Activated CD4-positive, CD25-positive, alpha-beta regulatory T cell treated with anti-CD3 and anti-CD28 coated beads, Interleukin-2, amount 50 U/mL, for 72 hours (primary cell): Measurements from ENCODE around the gene TRIP11.

Source experiments
- DNase-seq: peaks from one replicate; pipeline ENCODE4 v3.0.0; 2021

TRIP11 gene

DNA sequence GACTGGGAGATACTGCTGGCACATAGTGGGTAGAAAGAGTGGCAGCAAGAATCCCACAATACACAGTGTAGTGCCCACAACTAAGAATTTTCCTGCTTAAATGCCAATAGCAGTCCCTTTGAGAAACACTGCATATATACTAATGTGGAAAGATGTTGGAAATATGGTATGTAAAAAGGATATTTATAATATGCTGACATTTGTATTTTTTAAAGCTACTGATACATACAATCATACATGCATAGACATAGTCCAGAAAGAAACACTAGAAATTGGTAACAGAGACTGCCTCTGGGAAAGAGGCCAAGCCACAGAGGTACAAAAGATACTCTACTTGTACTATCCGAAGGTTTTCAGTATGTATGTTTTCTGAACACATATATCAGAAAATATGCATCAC lies 30.3 kb downstream of the TRIP11 start:
- DNase-seq: no peak

DNA sequence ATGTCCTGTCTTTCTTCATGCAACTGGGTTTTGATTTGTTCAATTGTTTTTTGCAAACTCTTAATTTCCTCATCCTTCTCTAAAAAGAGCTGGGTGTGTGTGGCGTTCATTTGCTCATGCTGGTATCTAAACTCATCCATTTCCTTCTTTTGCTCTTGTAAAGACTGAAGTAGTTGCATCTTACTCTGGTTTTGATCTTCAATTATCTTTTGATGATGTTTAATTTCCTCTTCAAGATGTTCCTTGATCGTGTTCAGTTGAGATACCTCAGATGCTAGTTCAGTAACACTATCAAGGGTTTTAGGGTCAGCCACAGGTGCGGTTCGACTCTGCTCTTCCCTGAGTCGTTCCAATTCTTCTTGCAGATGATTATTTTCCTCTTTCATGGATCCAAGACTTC lies 34.8 kb downstream of the TRIP11 start:
- no peak for DNase-seq

DNA sequence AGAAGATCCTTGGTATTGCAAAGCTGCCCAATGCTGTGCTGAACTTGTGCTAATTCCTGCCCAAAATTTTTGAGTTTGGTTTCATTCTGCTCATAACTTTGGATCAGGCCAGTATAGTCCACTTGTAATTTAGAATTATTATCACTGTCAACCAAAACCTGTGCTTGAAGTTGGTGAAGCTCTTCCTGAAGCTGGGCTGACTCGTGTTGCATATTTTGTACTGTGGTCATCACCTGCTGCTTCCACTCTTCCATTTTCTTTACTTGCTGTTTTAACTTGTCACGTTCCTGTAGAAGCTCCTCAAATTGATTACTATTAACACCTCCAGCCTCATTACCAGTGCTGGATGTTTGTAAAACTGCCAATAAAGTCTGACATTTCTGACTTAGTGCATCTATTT lies 35.8 kb downstream of the TRIP11 start:
- DNase-seq: no peak

DNA sequence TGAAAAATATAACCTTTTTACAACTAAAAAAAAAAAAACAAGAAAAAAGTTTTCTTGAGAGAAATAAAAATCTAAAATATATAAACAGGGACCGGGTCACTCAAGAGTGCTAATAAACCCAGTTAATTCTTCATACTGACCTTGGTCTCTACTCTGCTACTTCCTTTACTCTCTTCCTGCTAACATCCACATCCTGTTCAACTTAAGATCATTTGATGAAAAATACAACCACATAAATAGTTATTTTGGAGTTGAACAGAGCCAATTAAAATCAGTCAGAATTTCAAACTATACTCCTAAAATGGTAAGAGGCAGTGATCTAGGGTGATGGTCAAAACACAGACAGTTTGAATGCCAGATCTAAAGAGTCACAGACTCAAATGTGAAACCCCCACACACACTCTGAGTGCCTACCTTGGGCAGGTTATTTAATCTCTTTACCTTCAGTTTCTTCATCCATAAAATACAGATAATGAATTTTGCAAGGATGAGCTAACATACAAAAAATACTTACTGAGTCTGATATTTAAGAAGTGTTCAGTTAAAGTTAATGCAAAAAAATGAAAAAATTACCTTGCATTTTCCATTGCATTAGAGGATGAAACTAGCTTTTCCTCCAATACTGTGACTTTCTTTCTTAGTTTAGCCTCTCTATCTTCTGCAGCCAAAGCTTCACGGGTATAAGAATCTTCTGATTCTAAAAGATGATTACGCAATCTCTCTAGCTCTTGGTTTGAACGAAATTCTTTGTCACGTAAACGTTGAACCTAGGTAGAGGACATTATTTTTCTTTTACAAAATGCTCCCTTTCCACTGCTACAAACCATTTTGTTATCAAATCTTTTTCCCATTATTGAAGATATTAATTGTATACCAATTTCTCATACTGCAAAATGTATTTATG lies 40.9 kb downstream of the TRIP11 start:
- DNase-seq: no peak

DNA sequence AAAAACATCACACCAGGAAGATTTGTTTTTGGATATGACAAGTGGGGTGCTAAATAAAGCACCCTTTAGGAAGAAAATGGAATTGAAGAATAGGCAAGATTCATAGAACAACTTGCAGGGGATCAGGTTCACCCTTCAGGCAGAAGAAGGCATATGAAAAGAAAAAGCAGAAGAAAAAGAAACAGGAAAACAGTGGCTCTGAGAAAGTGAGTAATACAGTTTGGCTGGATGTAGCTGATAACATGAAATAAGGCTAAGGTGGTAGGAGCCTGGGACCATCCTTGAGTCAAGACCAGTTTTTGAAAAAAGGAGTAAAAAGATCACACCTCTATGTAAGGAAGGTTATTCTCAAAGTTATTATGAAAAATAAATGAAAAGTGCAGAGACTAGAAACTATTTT lies 42.4 kb downstream of the TRIP11 start:
- DNase-seq: no peak

DNA sequence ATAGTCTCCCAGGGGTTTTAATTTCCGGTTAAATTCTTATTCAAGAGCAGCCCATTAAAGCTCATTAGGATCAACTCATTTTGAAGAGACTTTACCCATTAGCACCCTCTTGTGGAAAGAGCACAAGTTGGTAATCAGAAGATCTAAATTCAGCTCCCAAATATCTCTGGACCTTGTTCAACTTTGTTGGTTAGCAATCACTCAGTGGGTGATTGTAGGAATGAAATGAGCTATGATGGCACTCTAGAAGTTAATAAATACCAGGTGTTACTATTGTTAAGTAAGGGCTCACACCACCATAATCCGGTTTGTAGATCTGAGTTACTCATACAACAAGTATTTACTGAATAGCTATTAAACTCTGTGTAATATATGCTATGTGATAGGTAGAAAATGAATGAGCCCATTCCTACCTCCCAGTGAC lies 42.9 kb downstream of the TRIP11 start:
- no peak for DNase-seq

DNA sequence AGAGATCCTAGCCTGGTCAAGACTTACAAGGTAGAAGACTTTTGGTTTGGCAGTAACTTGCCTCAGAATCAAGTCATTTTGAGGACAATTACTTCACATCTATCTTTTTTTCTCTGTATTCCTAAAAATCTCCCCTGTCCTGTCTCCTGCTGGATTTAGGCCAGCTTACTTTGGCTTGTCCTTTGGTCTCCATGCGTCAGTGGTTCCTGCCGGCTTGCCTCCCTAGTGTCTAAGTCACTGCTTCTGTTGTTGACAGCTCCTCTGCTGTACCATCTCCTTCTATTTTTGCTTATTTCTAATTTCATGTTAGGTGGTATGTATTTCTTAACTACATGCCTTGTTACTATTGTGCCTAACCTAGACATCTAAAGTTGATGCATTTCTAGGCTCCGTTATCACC lies 52.7 kb downstream of the TRIP11 start:
- no peak for DNase-seq

DNA sequence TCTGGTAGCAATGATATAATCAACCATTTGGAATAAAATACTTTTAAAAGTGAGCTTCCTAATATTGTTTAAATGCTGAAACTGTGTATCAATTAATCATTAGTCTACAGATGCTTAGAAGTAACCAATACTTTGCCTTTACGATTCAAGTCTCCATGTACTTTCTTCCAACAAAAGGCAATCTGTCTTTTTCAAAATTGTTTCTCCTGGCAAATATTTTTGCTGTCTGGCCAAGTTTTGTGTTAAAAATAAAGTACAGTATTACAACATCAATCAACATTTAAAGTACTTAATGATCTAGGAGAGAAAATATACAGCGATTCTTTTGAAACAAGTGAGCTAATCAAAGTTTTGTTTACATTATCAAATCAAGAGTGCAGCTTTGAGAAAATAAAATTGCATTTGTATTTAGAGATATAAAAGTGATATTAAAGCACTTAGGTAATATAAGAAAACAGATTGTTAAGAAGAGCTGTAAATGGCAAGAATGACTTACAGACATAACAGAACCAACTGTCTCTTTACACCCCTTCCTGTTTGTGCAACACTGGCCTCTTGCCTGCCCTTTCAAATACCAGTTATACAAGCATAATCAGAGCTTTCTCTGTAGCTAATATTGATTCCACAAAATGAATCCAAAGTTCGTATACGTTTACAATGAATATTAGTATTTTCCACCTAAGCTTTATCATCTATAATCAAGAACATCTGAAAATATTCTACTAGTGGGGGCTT lies 54.2 kb downstream of the TRIP11 start:
- no peak for DNase-seq

DNA sequence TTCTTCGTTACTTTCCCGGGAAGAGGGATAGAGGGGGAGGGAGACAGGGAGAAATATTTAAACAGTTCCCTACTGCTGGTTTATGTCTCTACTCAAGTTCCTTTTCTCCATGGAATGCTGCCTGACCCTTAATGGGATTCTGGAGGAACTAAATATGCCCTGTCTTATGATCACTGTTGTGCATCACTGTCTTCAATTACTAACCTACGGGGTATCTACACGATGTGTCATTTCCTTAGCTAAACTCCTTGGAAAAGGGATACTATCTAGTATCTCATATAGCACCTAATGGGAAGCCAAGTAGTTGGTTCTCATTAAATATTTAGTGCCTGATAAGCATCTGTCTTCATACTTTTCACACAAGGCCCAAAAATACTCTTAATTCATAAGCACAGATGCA lies 54.9 kb downstream of the TRIP11 start:
- no peak for DNase-seq

DNA sequence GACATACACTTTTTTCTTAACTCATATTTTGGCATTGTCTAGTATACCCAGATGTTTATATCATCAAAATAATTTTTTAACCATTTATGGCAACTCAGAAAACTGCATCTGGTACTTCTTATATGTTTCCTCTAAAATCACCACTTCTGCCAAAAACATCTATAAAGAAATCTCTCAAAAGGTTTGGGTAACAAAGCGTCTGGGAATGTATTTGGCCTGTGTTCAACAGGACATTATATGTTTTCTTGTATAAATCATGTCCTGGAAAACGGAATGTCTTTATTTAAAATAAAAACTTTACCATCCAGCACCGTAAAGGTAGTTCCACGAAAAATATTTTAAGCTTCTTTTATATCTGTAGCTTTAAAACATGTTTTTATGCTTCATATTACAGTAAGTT lies 56.3 kb downstream of the TRIP11 start:
- no peak for DNase-seq

DNA sequence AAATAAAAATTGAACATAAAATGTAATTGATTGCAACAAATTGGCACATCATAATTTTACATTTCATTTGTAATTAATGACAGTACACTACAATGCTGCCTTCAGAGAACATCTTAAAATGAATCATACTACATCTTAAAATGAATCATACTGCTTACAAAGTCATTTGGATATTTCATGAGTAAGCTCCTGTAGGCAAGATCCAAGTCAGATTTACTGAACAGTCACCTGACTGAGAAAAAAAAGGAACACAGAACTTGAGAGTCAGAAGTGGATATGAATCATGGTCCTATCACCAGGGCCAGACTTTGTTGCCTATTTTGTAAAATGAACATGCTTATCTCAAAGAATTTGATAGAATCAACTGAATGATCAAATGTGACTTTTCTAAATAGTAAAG lies 59.7 kb downstream of the TRIP11 start:
- no peak for DNase-seq

DNA sequence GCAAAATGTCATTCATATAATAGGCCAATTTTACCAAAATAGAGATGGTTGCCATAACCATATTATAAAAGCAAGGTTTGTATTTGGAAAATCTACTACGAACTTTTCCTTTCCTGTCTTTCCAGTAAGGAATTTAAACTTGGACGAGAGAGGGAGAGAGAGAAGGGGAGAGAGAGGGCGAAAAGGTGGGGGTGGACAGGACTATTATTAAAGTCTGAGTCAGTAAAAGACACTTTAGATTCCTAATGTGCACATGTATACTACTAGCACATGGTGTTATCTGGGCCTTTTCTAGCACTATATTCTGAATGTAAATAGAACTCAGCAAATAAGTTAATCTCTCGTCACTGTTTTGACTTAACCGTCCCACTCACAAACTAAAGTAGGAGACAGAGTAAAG lies 62.0 kb downstream of the TRIP11 start:
- DNase-seq: no peak

DNA sequence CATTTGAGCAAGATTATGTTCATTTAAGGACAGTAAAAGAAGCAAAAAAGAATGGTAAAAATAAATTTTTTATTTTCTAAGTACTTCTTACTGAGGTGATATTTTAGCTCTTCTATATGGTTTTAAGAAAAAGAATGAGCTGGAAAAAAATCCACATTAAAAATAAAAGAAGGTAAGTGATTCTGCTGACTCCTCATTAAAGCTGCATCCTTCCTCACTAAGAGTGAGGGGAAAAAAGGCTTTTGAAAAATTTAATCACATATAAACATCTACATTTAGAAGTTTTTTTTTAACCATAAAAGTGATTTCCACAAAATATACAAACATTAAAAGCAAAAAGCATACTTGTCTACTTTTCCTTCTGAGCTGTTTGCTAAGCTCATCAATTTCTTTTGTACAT lies 64.1 kb downstream of the TRIP11 start:
- no peak for DNase-seq

DNA sequence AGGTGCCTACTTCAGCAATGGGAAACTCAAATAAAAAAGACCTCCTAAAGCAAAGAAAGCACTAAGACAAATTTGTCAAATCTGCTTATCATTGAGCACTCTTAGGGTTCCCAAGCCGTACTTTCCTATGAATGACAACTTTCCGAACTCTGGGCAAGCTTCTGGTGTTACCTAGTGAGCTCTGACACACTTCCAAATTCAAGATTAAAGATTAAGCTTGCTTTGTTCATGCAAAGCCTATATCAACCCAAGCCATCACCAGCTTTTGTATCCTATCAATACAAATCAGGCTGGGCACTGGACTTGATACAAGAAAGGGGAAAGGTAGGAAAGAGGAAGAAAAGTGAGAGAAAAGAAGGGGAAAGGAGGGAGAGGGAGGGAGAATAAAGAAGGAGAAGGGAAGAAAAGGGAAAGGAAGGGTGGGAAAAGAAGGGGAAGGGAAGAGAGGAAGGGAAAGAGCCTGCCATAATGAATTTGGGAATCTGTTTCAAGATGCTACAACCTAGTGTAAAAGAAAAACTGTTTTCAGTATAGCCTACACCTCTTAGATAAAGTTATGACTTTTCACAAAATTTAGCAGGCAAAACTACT lies 68.6 kb downstream of the TRIP11 start:
- DNase-seq: no peak

DNA sequence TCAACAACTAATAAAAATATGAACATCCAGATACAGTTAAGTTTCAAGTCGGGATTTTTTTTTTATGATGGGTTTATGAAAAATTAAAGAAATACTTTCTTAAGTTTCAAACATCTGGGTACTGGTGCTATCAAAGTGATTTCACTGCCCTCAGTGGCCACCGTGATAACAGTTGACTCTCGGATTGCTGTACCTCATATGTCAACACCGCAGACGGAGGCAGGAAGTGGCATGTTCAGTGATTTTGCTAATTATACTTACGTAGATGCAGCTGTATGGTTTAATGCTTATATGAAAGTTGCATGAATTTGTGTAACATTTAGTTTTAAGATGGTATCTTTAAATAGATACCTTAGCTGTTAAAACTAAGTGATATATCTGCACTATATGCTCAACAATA lies 71.6 kb downstream of the TRIP11 start:
- DNase-seq: no peak

DNA sequence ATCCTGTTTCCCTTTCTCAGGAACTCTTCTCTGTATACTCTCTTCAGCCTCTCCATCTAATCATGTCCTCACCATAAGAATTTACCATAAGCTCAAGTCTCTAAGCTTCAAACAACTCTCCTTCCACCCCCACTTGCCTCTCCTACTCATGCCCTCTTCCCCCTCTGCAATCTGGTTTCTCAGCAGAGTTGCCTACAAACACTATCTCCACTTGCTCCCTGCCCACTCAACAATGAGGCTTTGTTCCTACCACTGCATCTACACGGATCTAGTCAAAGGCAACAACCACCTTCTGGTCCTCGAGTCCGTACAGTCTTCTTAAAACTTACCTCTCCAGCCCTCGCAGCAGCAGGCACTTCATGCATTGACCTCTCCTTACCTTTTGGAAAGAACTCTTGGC lies 75.1 kb downstream of the TRIP11 start:
- DNase-seq: no peak

DNA sequence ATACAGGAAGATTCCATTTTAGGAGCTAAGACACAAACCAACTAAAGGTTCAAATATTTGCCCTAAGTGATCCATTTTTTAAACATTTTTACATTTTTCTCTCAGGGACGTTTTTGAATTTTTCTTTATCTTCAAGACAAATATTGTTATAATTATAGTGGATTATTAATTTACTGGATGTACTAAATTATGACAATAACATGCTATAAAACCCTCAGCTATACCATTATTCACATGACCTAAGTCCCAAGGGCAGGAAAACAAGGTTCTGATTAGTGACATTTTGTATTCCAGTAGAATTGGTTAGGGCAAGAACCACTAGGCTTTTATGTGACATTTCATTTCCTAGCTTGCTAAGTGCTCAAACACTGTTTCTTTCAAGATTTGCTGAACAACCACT lies 75.8 kb downstream of the TRIP11 start:
- no peak for DNase-seq

DNA sequence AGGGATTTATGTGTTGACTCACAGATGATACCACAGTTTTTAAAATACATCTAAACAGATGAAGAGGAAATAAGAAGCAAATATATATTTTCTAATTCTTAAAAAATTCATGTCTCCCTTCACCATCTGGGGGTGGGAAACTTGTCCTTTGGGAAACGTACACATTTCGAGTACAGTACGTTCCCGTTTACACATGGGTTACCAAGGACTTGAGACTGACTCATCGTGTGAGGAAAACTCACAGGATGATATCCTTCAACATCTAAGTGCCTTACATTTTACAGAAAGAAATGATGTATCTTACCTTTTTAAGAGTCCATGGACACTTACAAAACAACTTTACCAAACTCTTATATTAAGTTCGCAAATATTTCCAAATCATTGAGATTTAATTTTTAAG lies 76.4 kb downstream of the TRIP11 start:
- no peak for DNase-seq

DNA sequence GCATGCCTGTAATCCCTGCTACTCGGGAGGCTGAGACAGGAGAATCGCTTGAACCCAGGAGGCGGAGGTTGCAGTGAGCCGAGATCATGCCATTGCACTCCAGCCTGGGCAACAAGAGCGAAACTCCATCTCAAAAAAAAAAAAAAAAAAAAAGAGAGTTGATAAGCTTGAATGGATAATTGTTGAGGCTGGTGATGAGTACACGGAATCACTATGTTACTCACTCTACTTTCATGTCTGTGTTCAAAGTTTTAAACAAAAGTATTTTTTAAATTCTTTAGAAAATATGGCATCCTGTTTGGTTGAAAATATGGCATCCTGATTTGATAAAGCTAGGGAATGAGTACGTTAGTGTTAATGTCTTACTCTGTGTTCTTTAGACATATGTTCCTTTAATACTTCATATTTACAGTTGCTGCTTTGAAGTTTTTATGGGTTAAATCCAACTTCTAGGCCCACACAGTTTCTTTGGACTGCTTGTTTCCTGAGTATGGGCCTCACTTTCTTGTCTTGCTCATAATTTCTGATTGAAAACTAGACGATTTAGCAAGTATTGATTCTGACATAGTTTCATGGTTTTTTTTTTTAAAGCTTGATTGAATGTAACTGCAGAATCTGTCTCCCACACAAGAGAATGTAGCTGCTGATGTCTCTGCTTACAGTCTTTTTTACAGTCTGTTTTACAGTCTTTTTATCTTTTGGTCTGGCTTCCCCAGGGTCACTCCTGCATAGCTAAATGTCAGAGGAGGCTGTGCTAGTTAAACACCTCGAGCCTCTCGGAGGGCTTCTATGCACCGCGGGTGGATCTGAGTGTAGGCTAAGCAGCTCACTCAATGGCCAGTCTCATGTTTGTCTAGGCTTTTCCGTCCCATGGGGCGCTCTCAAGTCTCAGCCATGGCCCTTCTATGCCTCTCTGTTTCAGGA lies 78.3 kb downstream of the TRIP11 start:
- no peak for DNase-seq

DNA sequence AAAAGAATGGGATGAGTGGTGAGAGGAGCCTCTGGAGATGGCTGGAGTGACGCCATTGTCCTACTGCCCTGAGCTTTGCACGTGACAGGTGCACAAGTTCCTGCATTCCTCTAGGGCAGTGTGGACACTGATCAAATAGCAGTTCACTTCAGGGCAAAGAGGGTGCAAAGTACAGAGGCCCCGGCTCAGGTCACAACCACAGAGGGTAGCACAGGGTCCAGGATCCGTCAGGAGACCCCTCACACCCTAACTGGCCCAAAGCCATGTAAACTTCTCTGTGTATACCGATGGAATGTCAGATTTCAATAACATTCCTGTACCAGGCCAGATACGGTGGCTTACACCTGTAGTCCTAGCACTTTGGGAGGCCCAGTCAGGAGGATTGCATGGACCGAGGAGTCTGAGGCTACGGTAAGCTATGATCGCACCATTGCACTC lies 82.0 kb downstream of the TRIP11 start:
- DNase-seq: no peak

DNA sequence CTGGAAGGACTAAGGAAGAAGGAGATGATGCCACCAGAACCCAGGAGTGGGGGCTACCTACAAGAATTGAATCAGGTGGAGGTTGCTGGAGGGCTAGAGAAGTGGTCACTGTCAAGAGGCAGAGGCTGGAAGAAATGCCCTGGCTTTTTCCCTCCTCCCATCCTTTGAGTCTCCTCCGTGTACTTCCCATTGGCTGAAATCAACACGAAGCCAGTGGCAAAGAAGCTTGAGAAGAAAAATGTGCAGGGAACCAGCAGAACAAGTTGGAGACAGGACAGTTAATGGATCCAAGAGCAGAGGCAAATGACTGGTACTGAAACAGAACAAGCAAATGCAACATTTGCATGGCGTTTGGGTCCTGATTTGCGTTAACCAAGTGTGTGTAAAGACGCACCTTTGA lies 83.2 kb downstream of the TRIP11 start:
- DNase-seq: no peak

DNA sequence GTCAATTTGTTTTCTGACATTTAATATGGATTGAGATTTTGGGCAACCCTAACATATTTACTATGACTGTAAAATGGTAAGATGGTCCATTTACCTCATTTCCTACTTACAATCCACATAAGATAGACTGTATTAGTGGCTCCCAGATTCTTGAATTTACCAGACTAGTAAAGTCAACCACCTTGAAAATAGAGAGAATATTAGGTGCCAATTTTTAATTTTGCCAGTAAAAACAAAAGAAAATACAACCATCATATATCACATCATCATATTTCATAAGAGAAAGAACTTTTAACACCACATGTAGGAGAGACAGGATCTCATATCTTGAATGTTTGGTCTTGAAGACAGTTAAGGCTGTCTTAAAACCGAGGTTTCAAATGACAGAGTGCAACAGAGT lies 84.7 kb downstream of the TRIP11 start:
- DNase-seq: no peak
